SK-N-SH treated with all-trans-retinoic acid at 6 μM for 48 hours (cell line): ENCODE data around the gene CACNB3.
"Not testable (repeated sequence)": the region's sequence is repeated elsewhere in the genome, so short reads cannot be mapped to it uniquely, and the experiment has no call there.

Source experiments
- ATAC-seq: fragments of 200-7000 bp; cut with Tn5 transposase; 3 replicates; pipeline ENCODE4 v1.9.1; 2020; ENCODE audit warnings: mild to moderate bottlenecking, moderate library complexity
- ARNTL ChIP-seq: fragments of 450-650 bp; formaldehyde crosslinking; IDR thresholded peaks from 2 replicates; pipeline ENCODE4 v1.5.0; 2020; ENCODE audit warnings: low read depth, mild to moderate bottlenecking, moderate library complexity, borderline replicate concordance
- BACH2 ChIP-seq: fragments of 250-450 bp; sonication (Bioruptor Pico); IDR thresholded peaks from 2 replicates; pipeline ENCODE4 v1.9.0; 2021; ENCODE audit warnings: mild to moderate bottlenecking, borderline replicate concordance
- ESRRG ChIP-seq: fragments of 250-450 bp; sonication (Bioruptor Pico); IDR thresholded peaks from 2 replicates; pipeline ENCODE4 v1.6.1; 2021; ENCODE audit warnings: mild to moderate bottlenecking
- OSR1 ChIP-seq: fragments of 250-450 bp; sonication (Bioruptor Pico); IDR thresholded peaks from 2 replicates; pipeline ENCODE4 v1.8.0; 2022; ENCODE audit warnings: moderate library complexity, mild to moderate bottlenecking, inconsistent platforms
- RARB ChIP-seq: fragments of 250-450 bp; sonication (Bioruptor Pico); IDR thresholded peaks from 2 replicates; pipeline ENCODE4 v1.8.0; 2021; ENCODE audit warnings: mild to moderate bottlenecking, moderate library complexity
- SNAI2 ChIP-seq: fragments of 250-450 bp; sonication (Bioruptor Pico); IDR thresholded peaks from 2 replicates; pipeline ENCODE4 v1.5.0; 2020; ENCODE audit warnings: mild to moderate bottlenecking, moderate library complexity
- TCF4 ChIP-seq: fragments of 250-450 bp; sonication (Bioruptor Pico); IDR thresholded peaks from 2 replicates; pipeline ENCODE4 v1.8.0; 2021; ENCODE audit warnings: mild to moderate bottlenecking, moderate library complexity, borderline replicate concordance
- ZC3H10 ChIP-seq: fragments of 250-450 bp; sonication (Bioruptor Pico); IDR thresholded peaks from 2 replicates; pipeline ENCODE4 v1.5.1; 2021; ENCODE audit warnings: mild to moderate bottlenecking, moderate library complexity
- ZFP3 ChIP-seq: fragments of 250-450 bp; sonication (Bioruptor Pico); IDR thresholded peaks from 2 replicates; pipeline ENCODE4 v1.5.0; 2020; ENCODE audit warnings: mild to moderate bottlenecking, moderate library complexity
- ZNF565 ChIP-seq: fragments of 450-650 bp; formaldehyde crosslinking; conservative IDR thresholded peaks from 2 replicates; pipeline ENCODE4 v1.5.0; 2020; ENCODE audit warnings: low read depth, mild to moderate bottlenecking, moderate library complexity
- ZNF70 ChIP-seq: fragments of 450-650 bp; formaldehyde crosslinking; IDR thresholded peaks from 2 replicates; pipeline ENCODE4 v1.5.0; 2020; ENCODE audit warnings: mild to moderate bottlenecking, moderate library complexity
- ZNF8 ChIP-seq: fragments of 450-650 bp; formaldehyde crosslinking; IDR thresholded peaks from 2 replicates; pipeline ENCODE4 v1.5.0; 2020; ENCODE audit warnings: mild to moderate bottlenecking, moderate library complexity
- TF ChIP-seq, protein P1 (sequence below): fragments of 250-450 bp; sonication (Bioruptor Pico); IDR thresholded peaks from 2 replicates; pipeline ENCODE4 v1.5.0; 2020; ENCODE audit warnings: mild to moderate bottlenecking, moderate library complexity
- TF ChIP-seq, protein P2 (sequence below): fragments of 250-450 bp; sonication (Bioruptor Pico); IDR thresholded peaks from 2 replicates; pipeline ENCODE4 v1.8.0; 2020; ENCODE audit warnings: mild to moderate bottlenecking, moderate library complexity, borderline replicate concordance
- TF ChIP-seq, protein P3 (sequence below): fragments of 250-450 bp; sonication (Bioruptor Pico); IDR thresholded peaks from 2 replicates; pipeline ENCODE4 v1.8.0; 2021; ENCODE audit warnings: low read depth, mild to moderate bottlenecking, moderate library complexity, borderline replicate concordance

The CACNB3 gene

DNA sequence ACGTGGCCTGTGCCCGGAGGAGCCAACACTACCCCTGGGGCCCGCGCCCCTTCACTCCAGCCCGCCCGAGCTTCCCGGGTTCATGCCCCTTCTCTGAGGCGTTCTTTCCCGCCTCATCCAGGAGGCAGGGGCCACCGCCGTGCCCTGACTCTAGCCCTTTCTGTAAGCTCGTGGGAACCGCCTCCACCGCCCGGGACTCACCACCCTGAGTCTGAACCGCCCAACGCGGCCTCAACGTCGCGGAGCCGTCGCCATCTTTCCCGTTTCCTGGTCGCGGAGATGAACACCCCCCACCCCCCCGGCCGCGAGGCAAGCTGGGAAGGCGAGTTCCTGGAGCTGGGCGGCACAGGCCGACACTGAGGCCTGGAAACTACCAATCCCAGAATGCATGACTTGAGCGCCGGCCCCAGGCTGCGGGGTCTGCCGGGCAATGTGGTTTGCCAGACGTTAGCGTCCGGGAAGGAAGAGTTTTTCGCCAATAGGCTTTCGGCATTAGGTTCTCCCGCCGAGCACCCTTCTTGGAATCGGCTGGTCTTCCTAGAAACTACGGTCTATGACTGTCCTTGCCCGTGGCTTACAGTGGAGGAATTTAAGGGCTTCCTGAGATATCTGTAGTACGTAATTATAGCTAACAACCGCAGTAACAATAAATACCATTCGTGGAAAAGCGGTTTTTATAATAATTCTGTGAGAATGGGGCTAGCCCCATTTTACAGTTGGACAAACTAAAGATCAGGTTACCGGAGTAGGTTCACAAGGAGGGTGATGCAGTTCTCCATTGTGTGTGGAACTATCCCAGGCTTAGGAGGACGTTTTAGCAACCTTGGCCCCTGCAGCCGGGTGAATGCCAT, 33.8 kb downstream of the CACNB3 start, which contains the start of gene DDX23:
TSS of gene DDX23 (minus strand) at position 281 of the 851 bp plus-strand sequence. CDS start 6,381 bp downstream, outside the sequence.
- TF ChIP-seq ZFP3 = peak; percentile 77
- TF ChIP-seq ZC3H10 = no peak
- no peak for TF ChIP-seq RARB (CRISPR knock-in tag)
- TF ChIP-seq OSR1 (CRISPR knock-in tag) = no peak
- 0 out of 2 replicates have a peak, but pooled peaks have one; percentile 36 for TF ChIP-seq ZNF565 (CRISPR knock-in tag)
- TF ChIP-seq TCF4 (CRISPR knock-in tag) = peak; percentile 17; the same call in 1 of the 2 replicates
- TF ChIP-seq ZNF70 = no peak; the same call in 1 of the 2 replicates
- TF ChIP-seq, protein P1, sequence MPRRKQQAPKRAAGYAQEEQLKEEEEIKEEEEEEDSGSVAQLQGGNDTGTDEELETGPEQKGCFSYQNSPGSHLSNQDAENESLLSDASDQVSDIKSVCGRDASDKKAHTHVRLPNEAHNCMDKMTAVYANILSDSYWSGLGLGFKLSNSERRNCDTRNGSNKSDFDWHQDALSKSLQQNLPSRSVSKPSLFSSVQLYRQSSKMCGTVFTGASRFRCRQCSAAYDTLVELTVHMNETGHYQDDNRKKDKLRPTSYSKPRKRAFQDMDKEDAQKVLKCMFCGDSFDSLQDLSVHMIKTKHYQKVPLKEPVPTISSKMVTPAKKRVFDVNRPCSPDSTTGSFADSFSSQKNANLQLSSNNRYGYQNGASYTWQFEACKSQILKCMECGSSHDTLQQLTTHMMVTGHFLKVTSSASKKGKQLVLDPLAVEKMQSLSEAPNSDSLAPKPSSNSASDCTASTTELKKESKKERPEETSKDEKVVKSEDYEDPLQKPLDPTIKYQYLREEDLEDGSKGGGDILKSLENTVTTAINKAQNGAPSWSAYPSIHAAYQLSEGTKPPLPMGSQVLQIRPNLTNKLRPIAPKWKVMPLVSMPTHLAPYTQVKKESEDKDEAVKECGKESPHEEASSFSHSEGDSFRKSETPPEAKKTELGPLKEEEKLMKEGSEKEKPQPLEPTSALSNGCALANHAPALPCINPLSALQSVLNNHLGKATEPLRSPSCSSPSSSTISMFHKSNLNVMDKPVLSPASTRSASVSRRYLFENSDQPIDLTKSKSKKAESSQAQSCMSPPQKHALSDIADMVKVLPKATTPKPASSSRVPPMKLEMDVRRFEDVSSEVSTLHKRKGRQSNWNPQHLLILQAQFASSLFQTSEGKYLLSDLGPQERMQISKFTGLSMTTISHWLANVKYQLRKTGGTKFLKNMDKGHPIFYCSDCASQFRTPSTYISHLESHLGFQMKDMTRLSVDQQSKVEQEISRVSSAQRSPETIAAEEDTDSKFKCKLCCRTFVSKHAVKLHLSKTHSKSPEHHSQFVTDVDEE (CRISPR knock-in tag) = peak; percentile 97
- TF ChIP-seq, protein P2, sequence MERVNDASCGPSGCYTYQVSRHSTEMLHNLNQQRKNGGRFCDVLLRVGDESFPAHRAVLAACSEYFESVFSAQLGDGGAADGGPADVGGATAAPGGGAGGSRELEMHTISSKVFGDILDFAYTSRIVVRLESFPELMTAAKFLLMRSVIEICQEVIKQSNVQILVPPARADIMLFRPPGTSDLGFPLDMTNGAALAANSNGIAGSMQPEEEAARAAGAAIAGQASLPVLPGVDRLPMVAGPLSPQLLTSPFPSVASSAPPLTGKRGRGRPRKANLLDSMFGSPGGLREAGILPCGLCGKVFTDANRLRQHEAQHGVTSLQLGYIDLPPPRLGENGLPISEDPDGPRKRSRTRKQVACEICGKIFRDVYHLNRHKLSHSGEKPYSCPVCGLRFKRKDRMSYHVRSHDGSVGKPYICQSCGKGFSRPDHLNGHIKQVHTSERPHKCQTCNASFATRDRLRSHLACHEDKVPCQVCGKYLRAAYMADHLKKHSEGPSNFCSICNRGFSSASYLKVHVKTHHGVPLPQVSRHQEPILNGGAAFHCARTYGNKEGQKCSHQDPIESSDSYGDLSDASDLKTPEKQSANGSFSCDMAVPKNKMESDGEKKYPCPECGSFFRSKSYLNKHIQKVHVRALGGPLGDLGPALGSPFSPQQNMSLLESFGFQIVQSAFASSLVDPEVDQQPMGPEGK (CRISPR knock-in tag) = peak; percentile 88; the same call in 1 of the 2 replicates
- ATAC-seq = peak; percentile 99

DNA sequence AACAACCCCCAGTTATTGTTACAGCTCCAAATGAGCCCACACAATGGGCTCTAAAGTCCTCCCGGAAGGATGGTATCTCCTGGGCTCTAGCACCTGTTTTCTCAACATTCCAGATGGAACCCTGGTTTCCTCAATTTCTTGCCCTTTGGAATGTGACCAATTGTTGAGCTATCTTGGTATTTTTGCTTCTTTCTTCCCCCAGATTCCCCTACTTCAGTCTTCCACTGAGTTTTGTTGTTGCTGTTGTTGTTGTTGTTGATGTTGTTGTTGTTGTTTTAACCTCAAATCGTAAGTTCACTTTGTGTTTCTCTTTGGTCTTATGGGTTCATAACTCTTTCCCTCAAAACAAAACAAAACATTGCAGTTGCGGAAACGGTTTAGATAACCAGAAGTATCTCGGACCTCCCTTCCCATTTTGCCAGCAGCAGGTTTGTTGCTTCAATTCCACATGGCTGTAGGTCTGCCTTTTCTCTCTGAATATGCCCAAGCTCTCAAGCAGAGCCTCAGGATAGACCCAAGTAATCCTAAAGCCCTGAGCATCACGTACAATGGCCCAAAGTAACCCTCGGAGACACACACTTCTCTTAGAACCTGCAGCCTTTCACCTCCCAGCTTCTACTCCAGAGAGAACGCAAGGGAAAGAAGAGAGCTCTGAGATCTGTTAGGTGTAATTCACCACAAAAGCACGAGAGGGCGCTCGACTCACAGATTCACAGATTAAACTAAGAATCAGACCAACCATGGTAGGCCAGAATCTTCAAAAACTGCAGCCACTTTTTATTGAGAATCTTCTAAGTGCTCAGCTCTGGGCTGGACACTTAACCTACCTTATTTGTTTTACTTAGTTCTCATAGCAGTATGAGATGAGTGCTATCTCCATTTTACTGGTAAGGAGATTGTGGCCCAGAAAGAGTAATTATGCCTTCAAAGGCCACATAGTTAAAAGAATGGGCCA, 34.7 kb downstream of the CACNB3 start:
- no peak for TF ChIP-seq SNAI2 (CRISPR knock-in tag)
- peak; percentile 73 for ATAC-seq

DNA sequence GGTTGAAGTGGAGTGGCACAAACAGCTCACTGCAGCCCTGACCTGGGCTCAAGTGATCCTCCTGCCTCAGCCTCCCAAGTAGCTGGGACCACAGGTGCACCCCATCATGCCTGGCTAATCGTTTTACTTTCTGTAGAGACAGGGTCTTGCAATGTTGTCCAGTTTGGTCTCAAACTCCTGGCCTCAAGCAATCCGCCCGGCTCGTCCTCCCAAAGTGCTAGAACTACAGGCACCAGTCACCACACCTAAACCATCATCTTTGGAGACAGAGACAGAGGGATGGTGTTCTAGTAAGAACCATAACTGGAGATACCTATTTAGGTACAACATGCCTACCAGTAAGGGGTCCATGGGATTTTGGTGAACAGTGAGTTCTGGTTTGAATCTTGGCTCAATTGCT, 36.2 kb downstream of the CACNB3 start:
- no peak for TF ChIP-seq SNAI2 (CRISPR knock-in tag)
- TF ChIP-seq TCF4 (CRISPR knock-in tag) = no peak
- no peak for TF ChIP-seq ZNF565 (CRISPR knock-in tag)
- TF ChIP-seq, protein P3, sequence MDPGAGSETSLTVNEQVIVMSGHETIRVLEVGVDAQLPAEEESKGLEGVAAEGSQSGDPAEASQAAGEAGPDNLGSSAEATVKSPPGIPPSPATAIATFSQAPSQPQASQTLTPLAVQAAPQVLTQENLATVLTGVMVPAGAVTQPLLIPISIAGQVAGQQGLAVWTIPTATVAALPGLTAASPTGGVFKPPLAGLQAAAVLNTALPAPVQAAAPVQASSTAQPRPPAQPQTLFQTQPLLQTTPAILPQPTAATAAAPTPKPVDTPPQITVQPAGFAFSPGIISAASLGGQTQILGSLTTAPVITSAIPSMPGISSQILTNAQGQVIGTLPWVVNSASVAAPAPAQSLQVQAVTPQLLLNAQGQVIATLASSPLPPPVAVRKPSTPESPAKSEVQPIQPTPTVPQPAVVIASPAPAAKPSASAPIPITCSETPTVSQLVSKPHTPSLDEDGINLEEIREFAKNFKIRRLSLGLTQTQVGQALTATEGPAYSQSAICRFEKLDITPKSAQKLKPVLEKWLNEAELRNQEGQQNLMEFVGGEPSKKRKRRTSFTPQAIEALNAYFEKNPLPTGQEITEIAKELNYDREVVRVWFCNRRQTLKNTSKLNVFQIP (CRISPR knock-in tag) = no peak
- no peak for TF ChIP-seq ARNTL
- TF ChIP-seq ESRRG = no peak
- no peak for TF ChIP-seq ZNF8 (CRISPR knock-in tag)
- no peak for TF ChIP-seq OSR1 (CRISPR knock-in tag)
- no peak for ATAC-seq

DNA sequence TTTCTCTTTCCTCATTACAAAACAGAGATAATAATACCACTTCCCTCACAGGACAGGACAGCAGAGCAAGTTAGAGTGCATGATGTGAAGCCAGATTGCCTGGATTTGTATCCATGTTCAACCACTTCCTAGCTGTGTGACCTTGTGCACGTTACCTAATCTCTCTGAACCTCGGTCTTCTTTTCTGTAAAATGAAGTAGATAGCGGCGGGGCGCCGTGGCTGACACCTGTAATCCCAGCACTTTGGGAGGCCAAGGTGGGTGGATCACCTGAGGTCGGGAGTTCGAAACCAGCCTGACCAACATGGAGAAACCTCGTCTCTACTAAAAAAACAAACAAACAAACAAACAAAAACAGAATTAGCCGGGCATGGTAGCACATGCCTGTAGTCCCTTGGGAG, 36.6 kb downstream of the CACNB3 start:
- ATAC-seq = not testable (repeated sequence)

DNA sequence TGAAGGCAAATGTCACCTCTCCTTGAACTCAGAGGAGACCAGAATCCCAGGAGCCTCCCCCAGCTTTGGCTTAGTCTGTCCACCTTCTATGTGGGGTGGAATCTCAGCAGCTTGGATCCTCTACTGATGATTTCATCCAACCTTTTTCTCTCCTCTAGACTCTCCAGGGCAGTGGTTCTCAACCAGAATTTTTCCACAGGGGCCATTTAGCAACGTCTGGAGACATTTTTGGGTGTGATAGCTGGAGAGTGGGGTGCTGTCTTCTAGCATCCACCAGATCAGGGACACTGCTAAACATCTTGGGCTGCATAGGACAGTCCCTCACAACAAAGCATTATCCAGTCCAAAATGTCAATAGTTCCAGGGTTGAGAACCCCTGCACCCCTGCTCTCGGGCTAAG, 38.1 kb downstream of the CACNB3 start:
- no peak for TF ChIP-seq BACH2
- no peak for ATAC-seq
